Measurements from ENCODE around the gene CCR6.
"Not testable (repeated sequence)": the region's sequence is repeated elsewhere in the genome, so short reads cannot be mapped to it uniquely, and the experiment has no call there.

DNA sequence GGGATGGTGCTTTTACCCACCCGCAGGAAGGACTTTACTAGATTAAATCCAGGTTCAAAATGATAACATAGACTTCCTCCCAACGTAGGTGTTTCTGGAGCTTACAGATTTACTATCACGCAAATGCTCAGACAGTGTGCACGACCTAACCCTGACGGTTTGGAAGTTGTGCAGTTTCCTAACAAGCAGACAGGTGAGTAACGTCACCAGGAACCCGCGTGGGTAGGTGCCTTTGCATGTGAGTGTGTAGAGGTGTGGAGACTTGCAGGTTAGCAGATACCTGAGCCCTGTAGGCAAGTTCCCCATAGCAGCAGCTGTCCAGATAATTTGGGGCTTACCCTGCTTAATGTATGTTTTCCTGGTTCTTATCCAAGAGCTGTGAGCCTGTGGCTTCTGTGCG is 64.4 kb downstream of the CCR6 start:
- TF ChIP-seq CREM (IDR thresholded peaks at IDR 0.05; ENCODE audit: low read depth); TCF7 (IDR thresholded peaks at IDR 0.05; ENCODE audit: borderline replicate concordance); RAD21 (IDR thresholded peaks at IDR 0.05; ENCODE audit: insufficient read depth, low read depth, low read length); CTCF (IDR thresholded peaks at IDR 0.05 in 2 of 3, conservative IDR thresholded peaks at IDR 0.05 in 1 of 3; ENCODE audit: control insufficient read depth in 2 of 3, extremely low read depth in 1 of 3, insufficient read depth in 1 of 3, low read depth in 3 of 3, low read length in 3 of 3): not testable (repeated sequence)

All from GM12878 (cell line).